A549 (cell line): Measurements from ENCODE around the gene BMS1. TPM values are rescaled to one million over a fixed set of nuclear protein-coding genes. Genes with fewer than 3 reads are reported as not detected.
"Not testable (repeated sequence)": the region's sequence is repeated elsewhere in the genome, so short reads cannot be mapped to it uniquely, and the experiment has no call there.

Source experiments
- ATAC-seq, 2 experiments: fragments of 200-7000 bp in 1 of 2; fragments of >200 bp in 1 of 2; cut with Nextera tagmentation in 1 of 2; cut with Tn5 transposase in 1 of 2; 3 replicates each; pipeline versions ENCODE4 v1.8.0 to v1.9.1; 2018 to 2020; ENCODE audit warnings: mild to moderate bottlenecking in 1 of 2, moderate library complexity in 1 of 2
- CTCF ChIA-PET: fragments of 300-600 bp; sonication (Branson Sonifier 250); formaldehyde crosslinking; extraction: SDS; loops from one replicate; lab custom pipeline; 2021; ENCODE audit warnings: antibody characterized with exemption, inconsistent platforms; lab: Yijun Ruan, JAX
- POLR2A ChIA-PET: fragments of 350-600 bp; formaldehyde crosslinking; extraction: SDS; loops from one replicate; lab custom pipeline; 2021; ENCODE audit warnings: antibody characterized with exemption, inconsistent platforms; lab: Yijun Ruan, JAX
- DNase-seq, 2 experiments: peaks; one replicate each; pipeline versions ENCODE4 v3.0.0 to v3.0.0-alpha.2; 2011 to 2016; ENCODE audit warnings: low read depth in 1 of 2, low spot score in 1 of 2
- FAIRE-seq: peaks from 2 replicates; lab custom pipeline; 2011; peaks lifted over from hg19 to GRCh38; lab: Jason Lieb, UNC
- H3K27ac ChIP-seq, 2 experiments: fragments of >200 bp; sonication (Bioruptor Twin); formaldehyde crosslinking; 3 replicates each; pipeline ENCODE4 v1.5.1; 2016 to 2017
- H3K4me1 ChIP-seq: fragments of >200 bp; sonication (Bioruptor Twin); formaldehyde crosslinking; 3 replicates; pipeline ENCODE4 v1.6.1; 2016
- H3K4me2 ChIP-seq: fragments of >200 bp; sonication (Bioruptor Twin); formaldehyde crosslinking; 3 replicates; pipeline ENCODE4 v1.6.1; 2016
- H3K4me3 ChIP-seq: fragments of >200 bp; sonication (Bioruptor Twin); formaldehyde crosslinking; 3 replicates; pipeline ENCODE4 v1.5.1; 2016
- H3K9me3 ChIP-seq: fragments of >200 bp; sonication (Bioruptor Twin); formaldehyde crosslinking; 3 replicates; pipeline ENCODE4 v1.6.1; 2016
- CBX8 ChIP-seq: fragments of 200-600 bp; sonication (generic); IDR thresholded peaks from 2 replicates; pipeline ENCODE4 v1.6.1; 2016
- CEBPB ChIP-seq, 2 experiments: fragments of >200 bp in 1 of 2; sonication (Bioruptor Twin) in 1 of 2; formaldehyde crosslinking in 1 of 2; IDR thresholded peaks; 2 replicates each; pipeline ENCODE4 v1.6.1; 2012 to 2016
- CHD4 ChIP-seq: fragments of 200-600 bp; sonication (generic); IDR thresholded peaks from 2 replicates; pipeline ENCODE4 v1.6.1; 2016; ENCODE audit warnings: antibody characterized with exemption, mild to moderate bottlenecking, borderline replicate concordance
- EHF ChIP-seq: fragments of 250-450 bp; sonication (Bioruptor Pico); IDR thresholded peaks from 2 replicates; pipeline ENCODE4 v1.5.0; 2020; ENCODE audit warnings: mild to moderate bottlenecking
- FOSB ChIP-seq: fragments of 250-450 bp; sonication (Bioruptor Pico); IDR thresholded peaks from 2 replicates; pipeline ENCODE4 v1.5.0; 2020; ENCODE audit warnings: mild to moderate bottlenecking, moderate library complexity
- FOSL2 ChIP-seq, 2 experiments: fragments of 450-650 bp in 1 of 2; fragments of >200 bp in 1 of 2; sonication (Bioruptor Twin) in 1 of 2; formaldehyde crosslinking; IDR thresholded peaks; 2 replicates each; pipeline versions ENCODE4 v1.5.0 to v1.6.1; 2016 to 2020; ENCODE audit warnings: mild to moderate bottlenecking in 1 of 2, moderate library complexity in 1 of 2
- GATA3 ChIP-seq: IDR thresholded peaks from 2 replicates; pipeline ENCODE4 v1.6.1; 2012; ENCODE audit warnings: borderline replicate concordance
- HES2 ChIP-seq: fragments of >200 bp; sonication (Bioruptor Twin); formaldehyde crosslinking; IDR thresholded peaks from 2 replicates; pipeline ENCODE4 v1.6.1; 2016
- HOXB5 ChIP-seq: fragments of 250-450 bp; sonication (Bioruptor Pico); IDR thresholded peaks from 2 replicates; pipeline ENCODE4 v1.5.0; 2020; ENCODE audit warnings: mild to moderate bottlenecking, moderate library complexity
- KDM1A ChIP-seq: fragments of 200-600 bp; sonication (generic); IDR thresholded peaks from 2 replicates; pipeline ENCODE4 v1.6.1; 2016; ENCODE audit warnings: low read depth, mild to moderate bottlenecking
- KDM5A ChIP-seq: fragments of 200-600 bp; sonication (generic); IDR thresholded peaks from 2 replicates; pipeline ENCODE4 v1.6.1; 2016; ENCODE audit warnings: antibody characterized with exemption, mild to moderate bottlenecking
- MAFK ChIP-seq: fragments of 450-650 bp; IDR thresholded peaks from 2 replicates; pipeline ENCODE4 v1.6.1; 2014; ENCODE audit not compliant: partially characterized antibody
- MYC ChIP-seq: IDR thresholded peaks from 2 replicates; pipeline ENCODE4 v1.6.1; 2012; ENCODE audit warnings: mild to moderate bottlenecking, inconsistent platforms, low read length, improper control_type of control experiment, borderline replicate concordance
- NFE2L2 ChIP-seq: fragments of 150-350 bp; conservative IDR thresholded peaks from 2 replicates; pipeline ENCODE4 v1.6.1; 2014; ENCODE audit warnings: low read length
- NPAS2 ChIP-seq: fragments of 250-450 bp; sonication (Bioruptor Pico); IDR thresholded peaks from 2 replicates; pipeline ENCODE4 v1.8.0; 2022; ENCODE audit warnings: mild to moderate bottlenecking, moderate library complexity, borderline replicate concordance
- NR3C1 ChIP-seq: fragments of >200 bp; sonication (Bioruptor Twin); formaldehyde crosslinking; IDR thresholded peaks from 3 replicates; pipeline ENCODE4 v1.6.1; 2017
- PBX3 ChIP-seq: IDR thresholded peaks from 2 replicates; pipeline ENCODE4 v1.6.1; 2012
- POLR2AphosphoS2 ChIP-seq: conservative IDR thresholded peaks from 2 replicates; pipeline ENCODE4 v1.6.1; 2012; ENCODE audit warnings: low read length, improper control_type of control experiment, inconsistent platforms
- RARB ChIP-seq: fragments of 250-450 bp; sonication (Bioruptor Pico); IDR thresholded peaks from 2 replicates; pipeline ENCODE4 v1.8.0; 2021; ENCODE audit warnings: mild to moderate bottlenecking, moderate library complexity
- RCOR1 ChIP-seq: fragments of 150-350 bp; IDR thresholded peaks from 2 replicates; pipeline ENCODE4 v1.6.1; 2014; ENCODE audit warnings: antibody characterized with exemption, low read length, low read depth
- RFX5 ChIP-seq: fragments of 450-650 bp; IDR thresholded peaks from 2 replicates; pipeline ENCODE4 v1.7.1; 2014; ENCODE audit warnings: antibody characterized with exemption, mild to moderate bottlenecking, moderate library complexity
- TFCP2L1 ChIP-seq: fragments of 250-450 bp; sonication (Bioruptor Pico); IDR thresholded peaks from 2 replicates; pipeline ENCODE4 v1.5.0; 2021; ENCODE audit warnings: mild to moderate bottlenecking
- TP53 ChIP-seq: fragments of 250-450 bp; sonication (Bioruptor Pico); IDR thresholded peaks from 2 replicates; pipeline ENCODE4 v1.5.0; 2021; ENCODE audit warnings: mild to moderate bottlenecking, moderate library complexity
- USF2 ChIP-seq: fragments of 450-650 bp; IDR thresholded peaks from 2 replicates; pipeline ENCODE4 v1.6.1; 2014; ENCODE audit warnings: antibody characterized with exemption
- ZC3H11A ChIP-seq: fragments of 450-650 bp; IDR thresholded peaks from 2 replicates; pipeline ENCODE4 v1.6.1; 2014; ENCODE audit warnings: antibody characterized with exemption, mild to moderate bottlenecking
- WGBS: methylation state at CpG from one replicate; pipeline ENCODE4 v1.1.6; 2017; ENCODE audit errors: missing lambda C conversion rate; 5-methylcytosine and 5-hydroxymethylcytosine counted together
- polyA plus RNA-seq, 4 experiments: library from polyadenylated mRNA; depleted of rRNA in 3 of 4; stranded (reverse); fragments of >200 nt; fragmentation: RNase III in 1 of 4; extraction: RNeasy Plus Mini Kit Qiagen cat#74134 plus additional on column Dnase treatment in 1 of 4; gene quantifications; 2 replicates in 3 of 4; 3 replicates in 1 of 4; pipeline ENCODE4 v1.2.3, GENCODE V29; 2011 to 2017
- TF ChIP-seq, protein P1 (sequence below): fragments of 150-350 bp; IDR thresholded peaks from 2 replicates; pipeline ENCODE4 v1.6.1; 2014; ENCODE audit warnings: low read depth, mild to moderate bottlenecking, low read length

Gene BMS1
- polyA plus RNA-seq, 2 of the 4 experiments (the other 2 are of a cell fraction): 14.4 to 21.2 TPM

DNA sequence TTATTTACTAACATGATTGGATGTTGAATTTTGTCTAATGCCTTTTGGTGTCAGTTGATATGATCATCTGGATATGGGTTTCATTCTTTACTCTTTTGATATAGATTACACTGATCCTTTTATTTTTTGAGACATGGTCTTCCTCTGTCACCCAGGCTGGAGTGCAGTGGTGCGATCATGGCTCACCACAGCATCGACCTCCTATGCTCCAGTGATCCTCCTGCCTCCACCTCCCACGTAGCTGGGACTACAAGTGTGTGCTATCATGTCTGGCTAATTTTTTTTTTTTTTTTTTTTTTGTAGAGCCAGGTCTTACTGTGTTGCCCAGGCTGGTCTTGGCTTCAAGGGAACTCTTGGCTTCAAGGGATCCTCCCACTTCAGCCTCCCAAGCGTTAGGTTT lies 27.1 kb downstream of the BMS1 start:
- 91% methylated on average over 4 of the region's 4 CpGs for WGBS
- DNase-seq (no peak), FAIRE-seq (no peak), ATAC-seq (no peak)
- TF ChIP-seq MYC (no peak), USF2 (no peak), RFX5 (no peak), POLR2AphosphoS2 (no peak), NPAS2 (CRISPR knock-in tag) (no peak), GATA3 (no peak), HES2 (no peak), RARB (CRISPR knock-in tag) (no peak), ZC3H11A (no peak), EHF (CRISPR knock-in tag) (no peak), HOXB5 (CRISPR knock-in tag) (no peak), RCOR1 (no peak)
- ChIA-PET POLR2A (no interaction called here), CTCF (no interaction called here)
- Histone ChIP-seq H3K4me1 (no peaks in the 10 kb centered on the region), H3K4me2 (no peak overlapping the region), H3K4me3 (no peak overlapping the region), H3K27ac (no peak overlapping the region), H3K9me3 (peaks cover 5% of the 10 kb centered on the region)

- 95% methylated on average over 4 of the region's 4 CpGs for WGBS
- CTCF ChIA-PET: no interaction called here
- ATAC-seq: no peak
- no peaks in the 10 kb centered on the region for H3K4me1 ChIP-seq
- TF ChIP-seq RFX5 (no peak), NR3C1 (no peak), NFE2L2 (no peak), TFCP2L1 (no peak)
- TF ChIP-seq, all 56 proteins: peak for 0
- Histone ChIP-seq H3K4me2 (no peak overlapping the region), H3K27ac (no peak overlapping the region), H3K9me3 (peaks cover 5% of the 10 kb centered on the region), H3K4me3 (no peak overlapping the region)
- no peak for FAIRE-seq
- POLR2A ChIA-PET: no interaction called here
- DNase-seq: no peak
Measured at GRCh38 chr10:42812028-42812427, 29.4 kb downstream of the BMS1 start.

DNA sequence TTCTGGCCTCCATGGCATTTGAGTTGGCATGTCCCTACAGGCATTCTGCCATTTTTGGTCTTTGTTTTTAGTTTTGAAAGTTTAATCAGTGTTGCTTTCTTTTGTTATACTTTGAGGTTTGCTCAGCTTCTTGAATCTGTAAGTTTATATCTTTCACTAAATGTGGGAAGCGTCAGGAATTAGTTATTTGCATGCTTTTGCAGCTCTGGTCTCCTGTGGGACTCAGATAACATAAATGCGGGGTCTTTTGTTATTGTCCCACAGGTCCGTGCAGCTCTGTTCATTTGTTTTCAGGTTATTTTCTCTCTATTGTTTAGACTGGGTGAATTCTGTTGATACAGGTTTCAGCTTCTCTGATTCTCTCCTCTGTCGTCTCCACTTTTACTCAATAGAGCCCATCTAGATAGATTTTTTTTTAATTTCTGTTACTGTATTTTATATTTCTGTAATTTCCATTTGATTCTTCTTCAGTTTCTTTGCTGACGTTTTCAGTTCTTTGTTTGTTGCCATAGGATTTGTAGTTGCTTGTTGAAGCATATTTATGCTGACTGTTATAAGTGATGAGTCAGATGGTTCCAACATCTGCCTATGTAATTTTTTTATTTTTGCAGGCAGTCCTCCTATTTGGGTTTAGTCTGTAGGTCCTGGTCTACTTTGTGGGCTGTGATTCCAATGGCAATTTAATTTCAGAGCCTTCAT lies 31.5 kb downstream of the BMS1 start:
- H3K4me1 ChIP-seq, DNase-seq, CTCF ChIA-PET, H3K27ac ChIP-seq, FAIRE-seq, ATAC-seq, POLR2A ChIA-PET, H3K9me3 ChIP-seq, H3K4me3 ChIP-seq, H3K4me2 ChIP-seq: not testable (repeated sequence)
- 92% methylated on average over 5 of the region's 5 CpGs for WGBS

DNA sequence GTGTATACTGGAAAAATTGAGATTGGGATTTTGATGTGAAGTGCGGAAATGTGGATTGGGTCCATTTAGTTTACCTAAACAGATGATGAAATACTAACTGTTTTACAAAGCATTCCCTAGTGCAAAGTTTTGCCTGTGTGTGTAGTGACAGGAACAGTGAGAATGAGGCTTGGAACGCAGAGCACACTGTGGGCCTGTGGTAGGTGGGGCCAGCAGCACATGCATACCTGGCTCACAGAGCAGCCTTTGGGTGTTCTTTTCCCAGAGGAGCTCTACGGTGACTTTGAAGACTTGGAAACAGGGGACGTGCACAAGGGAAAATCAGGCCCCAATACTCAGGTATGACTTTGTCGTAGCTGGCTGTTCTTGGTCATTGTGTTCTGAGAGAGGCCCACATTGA lies 33.7 kb downstream of the BMS1 start:
- DNase-seq, ATAC-seq, FAIRE-seq, CTCF ChIA-PET, POLR2A ChIA-PET, H3K27ac ChIP-seq, H3K4me3 ChIP-seq, H3K4me1 ChIP-seq, H3K4me2 ChIP-seq, H3K9me3 ChIP-seq: not testable (repeated sequence)
- 96% methylated on average over 5 of the region's 5 CpGs for WGBS

- CTCF ChIA-PET: no interaction called here
- no peak overlapping the region for H3K4me2 ChIP-seq
- TF ChIP-seq FOSL2 (IDR thresholded peaks at IDR 0.05): no peak
- TF ChIP-seq FOSL2 (CRISPR knock-in tag; IDR thresholded peaks at IDR 0.05): no peak
- TF ChIP-seq FOSB (CRISPR knock-in tag): no peak
- no peak for TF ChIP-seq CEBPB (IDR thresholded peaks at IDR 0.05)
- TF ChIP-seq RFX5: no peak
- TF ChIP-seq RCOR1: no peak
- TF ChIP-seq MAFK: no peak
- no peak for TF ChIP-seq KDM1A
- no peak for TF ChIP-seq TP53 (CRISPR knock-in tag)
- TF ChIP-seq KDM5A: no peak
- TF ChIP-seq, protein P1, sequence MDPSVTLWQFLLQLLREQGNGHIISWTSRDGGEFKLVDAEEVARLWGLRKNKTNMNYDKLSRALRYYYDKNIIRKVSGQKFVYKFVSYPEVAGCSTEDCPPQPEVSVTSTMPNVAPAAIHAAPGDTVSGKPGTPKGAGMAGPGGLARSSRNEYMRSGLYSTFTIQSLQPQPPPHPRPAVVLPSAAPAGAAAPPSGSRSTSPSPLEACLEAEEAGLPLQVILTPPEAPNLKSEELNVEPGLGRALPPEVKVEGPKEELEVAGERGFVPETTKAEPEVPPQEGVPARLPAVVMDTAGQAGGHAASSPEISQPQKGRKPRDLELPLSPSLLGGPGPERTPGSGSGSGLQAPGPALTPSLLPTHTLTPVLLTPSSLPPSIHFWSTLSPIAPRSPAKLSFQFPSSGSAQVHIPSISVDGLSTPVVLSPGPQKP: no peak
- no peak for TF ChIP-seq CBX8
- TF ChIP-seq PBX3: no peak
- no peak for TF ChIP-seq CHD4
- no peak for TF ChIP-seq ZC3H11A
- TF ChIP-seq EHF (CRISPR knock-in tag): no peak
Measured at GRCh38 chr10:42816912-42817311, 34.3 kb downstream of the BMS1 start.

More at GRCh38 chr10:42816912-42817311, 34.3 kb downstream of the BMS1 start:
- POLR2A ChIA-PET: no interaction called here
- 95% methylated on average over 2 of the region's 2 CpGs for WGBS
- H3K4me1 ChIP-seq: no peaks in the 10 kb centered on the region
- no peak overlapping the region for H3K27ac ChIP-seq
- FAIRE-seq (no peak), ATAC-seq (no peak), DNase-seq (no peak)
- H3K9me3 ChIP-seq: peaks cover 5% of the 10 kb centered on the region
- H3K4me3 ChIP-seq: no peak overlapping the region
